Lung (tissue), 12 donors: Measurements from ENCODE around the gene CPNE7. TPM values are rescaled to one million over a fixed set of nuclear protein-coding genes. Genes with fewer than 3 reads are reported as not detected.
A peak's percentile ranks its signal among the peaks of the same experiment; 100 is the strongest.

Experiments used
- ATAC-seq: fragments of 200-7000 bp; cut with Tn5 transposase; one replicate; pipeline ENCODE4 v1.9.1; 2020; ENCODE audit warnings: moderate number of reproducible peaks; ENCODE audit not compliant: insufficient read depth, low FRiP score
- DNase-seq, 3 donors: peaks; one replicate each; pipeline ENCODE4 v3.0.0-alpha.2; 2013 to 2017
- H3K27ac ChIP-seq, 2 donors: one replicate each; pipeline ENCODE4 v1.5.1; 2013; ENCODE audit warnings: mild to moderate bottlenecking in 2 of 2, moderate library complexity in 2 of 2, control low read depth in 1 of 2, inconsistent platforms in 1 of 2, low read depth in 1 of 2, low read length in 1 of 2
- H3K27me3 ChIP-seq, 3 donors: one replicate each; pipeline ENCODE4 v1.5.1; 2013; ENCODE audit warnings: low read length in 2 of 3; ENCODE audit not compliant: control insufficient read depth in 3 of 3, insufficient read depth in 3 of 3
- H3K36me3 ChIP-seq, 4 donors: one replicate each; pipeline ENCODE4 v1.5.1; 2013; ENCODE audit warnings: low read length in 4 of 4, mild to moderate bottlenecking in 1 of 4, moderate library complexity in 1 of 4; ENCODE audit not compliant: control insufficient read depth in 4 of 4, insufficient read depth in 4 of 4
- H3K4me1 ChIP-seq, 5 donors: one replicate each; pipeline ENCODE4 v1.5.1; 2013; ENCODE audit warnings: low read length in 5 of 5, mild to moderate bottlenecking in 2 of 5, moderate library complexity in 1 of 5; ENCODE audit not compliant: control insufficient read depth in 5 of 5, insufficient read depth in 5 of 5
- H3K4me3 ChIP-seq: one replicate; pipeline ENCODE4 v1.5.1; 2013; ENCODE audit warnings: mild to moderate bottlenecking, control low read depth, moderate library complexity
- H3K9ac ChIP-seq, 2 donors: one replicate each; pipeline ENCODE4 v1.5.1; 2013; ENCODE audit warnings: low read length in 2 of 2, control low read depth in 1 of 2; ENCODE audit not compliant: insufficient read depth in 1 of 2
- H3K9me3 ChIP-seq, 4 donors: one replicate each; pipeline ENCODE4 v1.5.1; 2013; ENCODE audit warnings: low read length in 3 of 4, mild to moderate bottlenecking in 1 of 4, moderate library complexity in 1 of 4; ENCODE audit not compliant: control insufficient read depth in 4 of 4, insufficient read depth in 3 of 4
- WGBS, 2 donors: extraction: QIAGEN DNeasy Blood & Tissue Kit; methylation state at CpG; one replicate each; pipeline ENCODE4 v1.1.7; 2013; 5-methylcytosine and 5-hydroxymethylcytosine counted together
- polyA plus RNA-seq, 2 donors: library from polyadenylated mRNA; stranded (reverse); fragments of 200-250 nt; gene quantifications; one replicate each; pipeline ENCODE4 v1.2.1, GENCODE V29; 2013
- total RNA-seq, 2 donors: library from RNA; depleted of rRNA in 1 of 2; stranded (reverse); fragments of >200 nt in 1 of 2; gene quantifications; one replicate each; pipeline ENCODE4 v1.2.1, GENCODE V29; 2014 to 2021
- TF ChIP-seq, protein P1 (sequence below): IDR thresholded peaks from 2 replicates; pipeline ENCODE4 v1.5.1; 2012; ENCODE audit warnings: mild to moderate bottlenecking; ENCODE audit errors: control extremely low read depth, extremely low read depth
- donor health status: control.
- donor health status: control.
- donor health status: Bipolar disorder and iron deficiency.
- donor health status: healthy.
- donor health status: DM: yes; HTN: yes; CAD: no.

The CPNE7 gene
- total and polyA plus RNA-seq, 4 donors: 0.65 to 2.2 (median 1.2) TPM

DNA sequence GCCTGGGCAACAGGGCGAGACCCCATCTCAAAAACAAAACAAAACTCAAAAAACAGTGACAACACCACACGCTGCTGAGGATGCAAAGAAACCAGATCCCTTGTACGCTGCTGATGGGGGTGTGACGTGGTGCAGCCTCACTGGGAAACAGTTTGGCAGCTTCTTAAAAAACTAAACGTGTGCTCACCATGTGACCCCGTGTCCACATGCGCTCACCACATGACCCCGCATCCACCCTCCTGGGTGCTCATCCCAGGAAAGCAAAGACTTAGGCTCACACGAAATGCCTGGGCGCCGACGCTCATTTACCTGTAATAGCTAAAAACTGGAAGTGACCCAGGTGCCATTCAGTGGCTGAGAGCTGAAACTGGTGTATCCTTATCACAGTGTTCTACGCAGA lies 35.0 kb upstream of the CPNE7 start:
- Histone ChIP-seq H3K36me3 (peaks cover 4 to 47% (median 9%) of the 10 kb centered on the region in 4 donors), H3K4me1 (peaks cover 0 to 6% (median 0%) of the 10 kb centered on the region in 5 donors), H3K4me3 (no peak overlapping the region), H3K27me3 (no peaks in the 10 kb centered on the region), H3K9me3 (no peaks in the 10 kb centered on the region), H3K9ac (no peak overlapping the region), H3K27ac (peak overlapping the region in 1 of 2 donors; percentile 45)
- no peak for ATAC-seq
- no peak for DNase-seq
- 89 to 90% methylated on average over 13 of the region's 13 CpGs for WGBS, 2 donors
- TF ChIP-seq, protein P1, sequence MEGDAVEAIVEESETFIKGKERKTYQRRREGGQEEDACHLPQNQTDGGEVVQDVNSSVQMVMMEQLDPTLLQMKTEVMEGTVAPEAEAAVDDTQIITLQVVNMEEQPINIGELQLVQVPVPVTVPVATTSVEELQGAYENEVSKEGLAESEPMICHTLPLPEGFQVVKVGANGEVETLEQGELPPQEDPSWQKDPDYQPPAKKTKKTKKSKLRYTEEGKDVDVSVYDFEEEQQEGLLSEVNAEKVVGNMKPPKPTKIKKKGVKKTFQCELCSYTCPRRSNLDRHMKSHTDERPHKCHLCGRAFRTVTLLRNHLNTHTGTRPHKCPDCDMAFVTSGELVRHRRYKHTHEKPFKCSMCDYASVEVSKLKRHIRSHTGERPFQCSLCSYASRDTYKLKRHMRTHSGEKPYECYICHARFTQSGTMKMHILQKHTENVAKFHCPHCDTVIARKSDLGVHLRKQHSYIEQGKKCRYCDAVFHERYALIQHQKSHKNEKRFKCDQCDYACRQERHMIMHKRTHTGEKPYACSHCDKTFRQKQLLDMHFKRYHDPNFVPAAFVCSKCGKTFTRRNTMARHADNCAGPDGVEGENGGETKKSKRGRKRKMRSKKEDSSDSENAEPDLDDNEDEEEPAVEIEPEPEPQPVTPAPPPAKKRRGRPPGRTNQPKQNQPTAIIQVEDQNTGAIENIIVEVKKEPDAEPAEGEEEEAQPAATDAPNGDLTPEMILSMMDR: no peak

DNA sequence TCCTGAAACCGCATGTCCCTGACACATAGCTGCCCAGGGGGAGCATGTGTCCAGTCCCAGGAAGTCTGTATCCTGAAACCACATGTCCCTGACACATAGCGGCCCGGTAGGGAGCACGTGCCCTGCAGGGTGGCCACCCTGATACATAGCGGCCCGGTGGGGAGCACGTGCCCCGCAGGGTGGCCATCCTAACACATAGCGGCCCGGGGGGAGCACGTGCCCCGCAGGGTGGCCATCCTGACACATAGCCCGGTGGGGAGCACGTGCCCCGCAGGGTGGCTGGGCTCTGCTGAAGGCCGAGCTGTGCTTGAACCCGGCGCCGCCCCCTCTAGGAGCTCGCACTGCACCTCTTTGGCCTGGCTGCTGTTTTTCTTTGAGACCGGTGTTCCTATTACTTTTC lies 33.8 kb upstream of the CPNE7 start:
- WGBS, 2 donors: 94 to 95% methylated on average over 21 of the region's 21 CpGs
- peaks cover 1 to 51% (median 13%) of the 10 kb centered on the region in 4 donors for H3K36me3 ChIP-seq
- H3K4me3 ChIP-seq: no peak overlapping the region
- no peak for DNase-seq
- H3K4me1 ChIP-seq: peaks cover 0 to 6% (median 0%) of the 10 kb centered on the region in 5 donors
- no peaks in the 10 kb centered on the region for H3K9me3 ChIP-seq
- no peak for ATAC-seq
- TF ChIP-seq, protein P1: no peak
- H3K27ac ChIP-seq: peak overlapping the region in 1 of 2 donors; percentile 66
- H3K9ac ChIP-seq: no peak overlapping the region
- no peaks in the 10 kb centered on the region for H3K27me3 ChIP-seq

DNA sequence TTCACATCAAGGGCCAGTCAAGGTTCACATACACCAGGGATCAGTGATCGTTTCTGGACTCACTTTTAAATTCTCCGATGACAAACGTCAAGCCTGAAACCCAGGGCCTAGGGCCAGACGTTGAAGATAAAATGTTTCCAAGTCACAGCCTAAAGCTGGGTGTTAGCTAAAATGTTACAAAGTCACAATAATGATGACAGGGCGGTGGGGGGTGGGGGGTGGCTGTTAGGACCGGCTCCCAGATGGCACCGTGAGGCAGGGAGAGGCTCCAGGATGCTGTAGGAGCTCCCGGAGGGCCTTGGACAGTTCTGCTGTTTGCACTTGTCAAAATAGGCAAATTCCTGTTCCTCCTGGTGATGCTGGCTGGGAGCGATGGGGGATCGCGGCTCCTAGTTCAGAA lies 31.4 kb upstream of the CPNE7 start:
- Histone ChIP-seq H3K9ac (no peak overlapping the region), H3K27me3 (no peaks in the 10 kb centered on the region), H3K9me3 (no peaks in the 10 kb centered on the region), H3K4me3 (no peak overlapping the region), H3K4me1 (peaks cover 0 to 6% (median 0%) of the 10 kb centered on the region in 5 donors), H3K36me3 (peaks cover 5 to 48% (median 17%) of the 10 kb centered on the region in 4 donors), H3K27ac (no peak overlapping the region)
- TF ChIP-seq, protein P1: no peak
- no peak for DNase-seq
- ATAC-seq: no peak
- 95 to 99% methylated on average over 11 of the region's 11 CpGs for WGBS, 2 donors

DNA sequence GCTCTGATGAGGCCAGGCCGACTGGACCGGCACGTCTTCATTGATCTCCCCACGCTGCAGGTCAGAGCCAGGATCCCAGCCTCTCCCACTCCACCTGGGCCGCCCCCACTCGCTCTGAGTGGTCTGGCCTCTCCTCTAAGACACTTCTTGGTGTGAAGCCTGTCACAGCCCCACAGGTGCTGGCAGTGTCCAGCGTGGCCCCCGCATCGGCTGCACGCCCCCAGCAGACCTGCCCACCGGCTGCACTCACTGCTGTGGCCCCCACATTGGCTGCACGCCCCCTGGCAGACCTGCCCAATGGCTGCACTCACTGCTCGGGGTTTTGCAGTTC lies 30.9 kb upstream of the CPNE7 start:
- H3K27ac ChIP-seq: no peak overlapping the region

More for the DNA sequence above, 30.9 kb upstream of the CPNE7 start:
- DNase-seq (no peak), ATAC-seq (no peak)
- no peak overlapping the region for H3K4me3 ChIP-seq
- peaks cover 0 to 6% (median 0%) of the 10 kb centered on the region in 5 donors for H3K4me1 ChIP-seq
- TF ChIP-seq, protein P1: no peak
- no peak overlapping the region for H3K9ac ChIP-seq
- peaks cover 5 to 54% (median 23%) of the 10 kb centered on the region in 4 donors for H3K36me3 ChIP-seq
- H3K9me3 ChIP-seq: no peaks in the 10 kb centered on the region
- H3K27me3 ChIP-seq: no peaks in the 10 kb centered on the region
- 95 to 96% methylated on average over 13 of the region's 13 CpGs for WGBS, 2 donors
